B cell (primary cell): ENCODE data around the gene HIP1. TPM values are rescaled to one million over a fixed set of nuclear protein-coding genes. Genes with fewer than 3 reads are reported as not detected.

ENCODE experiments used
- ATAC-seq: fragments of 200-7000 bp; cut with Tn5 transposase; one replicate; pipeline ENCODE4 v1.10.0; 2021; ENCODE audit warnings: low read depth, mild to moderate bottlenecking, moderate number of reproducible peaks, moderate library complexity
- CTCF ChIA-PET: fragments of 350-600 bp; sonication (Branson Sonifier 250); formaldehyde crosslinking; loops from one replicate; lab custom pipeline; 2021; ENCODE audit warnings: antibody characterized with exemption, inconsistent platforms; lab: Charles Lee
- POLR2A ChIA-PET: fragments of 350-600 bp; sonication (Branson Sonifier 250); formaldehyde crosslinking; loops from one replicate; lab custom pipeline; 2021; ENCODE audit warnings: antibody characterized with exemption; lab: Charles Lee
- DNase-seq: peaks from one replicate; pipeline ENCODE4 v3.0.0; 2013
- H2AFZ ChIP-seq: 2 replicates; pipeline ENCODE4 v1.6.1; 2012; ENCODE audit warnings: mild to moderate bottlenecking, low read depth, low read length; ENCODE audit not compliant: insufficient read depth, poor library complexity, severe bottlenecking
- H3K27ac ChIP-seq, 2 donors: 1 replicate in 1 of 2; 2 replicates in 1 of 2; pipeline ENCODE4 v1.5.1; 2012 to 2013; ENCODE audit warnings: low read length in 2 of 2, mild to moderate bottlenecking in 2 of 2, moderate library complexity in 1 of 2
- H3K27me3 ChIP-seq, 4 experiments: fragments of 200-600 bp in 1 of 4; sonication (generic) in 1 of 4; replicated peaks in 1 of 4; 1 replicate in 2 of 4; 2 replicates in 2 of 4; pipeline versions ENCODE4 v1.6.1 to v1.7.0; 2013 to 2016; ENCODE audit warnings: low read length in 3 of 4, mild to moderate bottlenecking in 2 of 4, mixed read lengths in 1 of 4, moderate library complexity in 1 of 4; ENCODE audit not compliant: insufficient read depth in 4 of 4, control insufficient read depth in 3 of 4; ENCODE audit errors: control extremely low read depth in 1 of 4
- H3K36me3 ChIP-seq, 2 experiments: replicated peaks in 1 of 2; 1 replicate in 1 of 2; 2 replicates in 1 of 2; pipeline versions ENCODE4 v1.6.1 to v1.7.1; 2013; ENCODE audit warnings: low read length in 1 of 2; ENCODE audit not compliant: insufficient read depth in 2 of 2, control insufficient read depth in 1 of 2; ENCODE audit errors: control extremely low read depth in 1 of 2, extremely low read depth in 1 of 2
- H3K4me1 ChIP-seq, 2 donors: fragments of 200-600 bp in 1 of 2; sonication (generic) in 1 of 2; 1 replicate in 1 of 2; 2 replicates in 1 of 2; pipeline versions ENCODE4 v1.5.1 to v1.6.1; 2013 to 2017; ENCODE audit warnings: low read length in 2 of 2; ENCODE audit not compliant: control insufficient read depth in 2 of 2, insufficient read depth in 2 of 2
- H3K4me2 ChIP-seq: replicated peaks from 2 replicates; pipeline ENCODE3; 2012; ENCODE audit warnings: mild to moderate bottlenecking, low read depth, low read length; ENCODE audit not compliant: poor library complexity, severe bottlenecking
- H3K4me3 ChIP-seq, 5 experiments: fragments of 200-600 bp in 1 of 5; sonication (generic) in 1 of 5; 1 replicate in 3 of 5; 2 replicates in 2 of 5; pipeline versions ENCODE4 v1.5.1 to v1.7.0; 2011 to 2016; ENCODE audit warnings: low read length in 4 of 5, mild to moderate bottlenecking in 4 of 5, low read depth in 2 of 5, control low read depth in 1 of 5, moderate library complexity in 1 of 5; ENCODE audit not compliant: insufficient read depth in 1 of 5; ENCODE audit errors: control extremely low read depth in 1 of 5, extremely low read depth in 1 of 5
- H3K79me2 ChIP-seq: fragments of 200-600 bp; sonication (generic); one replicate; pipeline ENCODE4 v1.6.0; 2016; ENCODE audit warnings: low read length; ENCODE audit not compliant: control insufficient read depth, insufficient read depth
- H3K9ac ChIP-seq: fragments of 200-600 bp; sonication (generic); 2 replicates; pipeline ENCODE4 v1.6.1; 2017; ENCODE audit warnings: mild to moderate bottlenecking, low read length, moderate library complexity
- H3K9me3 ChIP-seq, 3 donors: one replicate each; pipeline versions ENCODE4 v1.6.1 to v1.7.1; 2013; ENCODE audit warnings: low read length in 2 of 3; ENCODE audit not compliant: control insufficient read depth in 2 of 3, insufficient read depth in 1 of 3; ENCODE audit errors: control extremely low read depth in 1 of 3
- H4K20me1 ChIP-seq: 2 replicates; pipeline ENCODE4 v1.6.0; 2012; ENCODE audit warnings: mild to moderate bottlenecking, low read length; ENCODE audit not compliant: insufficient read depth, control insufficient read depth, poor library complexity, severe bottlenecking
- H3K27ac Mint-ChIP-seq: one replicate; pipeline ENCODE4 v1.8.0; 2021; ENCODE audit warnings: mixed read lengths
- H3K27me3 Mint-ChIP-seq: one replicate; pipeline ENCODE4 v1.8.0; 2021; ENCODE audit warnings: mixed read lengths
- H3K4me1 Mint-ChIP-seq: one replicate; pipeline ENCODE4 v1.8.0; 2021; ENCODE audit warnings: mixed read lengths
- H3K4me3 Mint-ChIP-seq: one replicate; pipeline ENCODE4 v1.8.0; 2021; ENCODE audit warnings: mixed read lengths
- H3K9me3 Mint-ChIP-seq: one replicate; pipeline ENCODE4 v1.8.0; 2022; ENCODE audit warnings: mixed read lengths; ENCODE audit not compliant: insufficient read depth
- CTCF ChIP-seq: fragments of 200-600 bp; IDR thresholded peaks from one replicate; pipeline ENCODE4 v1.8.0; 2022; ENCODE audit warnings: antibody characterized with exemption, mild to moderate bottlenecking
- EZH2 ChIP-seq: IDR thresholded peaks from 2 replicates; pipeline ENCODE4 v1.6.1; 2012; ENCODE audit warnings: borderline replicate concordance, low read depth, mild to moderate bottlenecking, moderate library complexity, low read length; ENCODE audit not compliant: insufficient read depth, poor library complexity, severe bottlenecking
- WGBS: methylation state at CpG from one replicate; pipeline ENCODE4 v1.1.5; 2013; ENCODE audit warnings: missing lambda C conversion rate; ENCODE audit not compliant: insufficient coverage; 5-methylcytosine and 5-hydroxymethylcytosine counted together
- intact Hi-C: fragments of 100-400 bp; cut with micrococcal nuclease; formaldehyde crosslinking; loops from one replicate; pipeline ENCODE4 v1.10.0; 2022
- polyA plus RNA-seq: library from polyadenylated mRNA; depleted of rRNA; stranded (reverse); fragments of >200 nt; gene quantifications from 2 replicates; pipeline ENCODE4 v1.2.3, GENCODE V29; 2012
- total RNA-seq, 2 donors: library from RNA; stranded (reverse); fragments of 120-200 nt in 1 of 2; gene quantifications; 1 replicate in 1 of 2; 2 replicates in 1 of 2; pipeline versions ENCODE4 v1.2.3 to v1.2.4, GENCODE V29; 2013 to 2022

The HIP1 gene
- total and polyA plus RNA-seq, 2 donors (not counting 1 experiment from before 2014, with no cell fraction given) = 6.5 to 16.7 TPM

- 96% methylated on average over 12 of the region's 13 CpGs for WGBS
- POLR2A ChIA-PET = no interaction called here
These were observed 163.1 kb downstream of the HIP1 start for GRCh38 chr7:75575488-75576121.

More at GRCh38 chr7:75575488-75576121, 163.1 kb downstream of the HIP1 start:
- no peaks in the 10 kb centered on the region for H3K36me3 ChIP-seq
- no peak overlapping the region for H3K4me3 ChIP-seq
- no peak overlapping the region for H3K4me2 ChIP-seq
- Mint-ChIP-seq H3K4me1 (no peaks in the 10 kb centered on the region), H3K27ac (no peak overlapping the region), H3K4me3 (no peak overlapping the region), H3K9me3 (no peaks in the 10 kb centered on the region), H3K27me3 (no peaks in the 10 kb centered on the region)
- H3K4me1 ChIP-seq = no peaks in the 10 kb centered on the region
- TF ChIP-seq CTCF = no peak
- TF ChIP-seq EZH2 = no peak
- no peaks in the 10 kb centered on the region for H3K79me2 ChIP-seq
- no peaks in the 10 kb centered on the region for H3K9me3 ChIP-seq
- intact Hi-C loops = no loop called here
- ATAC-seq = no peak
- H3K27me3 ChIP-seq = no peaks in the 10 kb centered on the region
- DNase-seq = no peak
- H2AFZ ChIP-seq = no peak overlapping the region
- H3K27ac ChIP-seq = no peak overlapping the region
- CTCF ChIA-PET = no interaction called here
- H4K20me1 ChIP-seq = no peaks in the 10 kb centered on the region
- no peak overlapping the region for H3K9ac ChIP-seq
